CD4-positive, alpha-beta T cell treated with Interleukin-17A for 1 hour (primary cell): ENCODE measurements around the gene CNRIP1.

Experiments used
- DNase-seq: peaks from one replicate; pipeline ENCODE4 v3.0.0-alpha.2; 2020

CNRIP1 gene

GRCh38 chr2:68250196-68250595 lies 69.6 kb downstream of the CNRIP1 start:
- DNase-seq: no peak

- DNase-seq: no peak
Observed at GRCh38 chr2:68248806-68249205, 70.9 kb downstream of the CNRIP1 start.

DNA sequence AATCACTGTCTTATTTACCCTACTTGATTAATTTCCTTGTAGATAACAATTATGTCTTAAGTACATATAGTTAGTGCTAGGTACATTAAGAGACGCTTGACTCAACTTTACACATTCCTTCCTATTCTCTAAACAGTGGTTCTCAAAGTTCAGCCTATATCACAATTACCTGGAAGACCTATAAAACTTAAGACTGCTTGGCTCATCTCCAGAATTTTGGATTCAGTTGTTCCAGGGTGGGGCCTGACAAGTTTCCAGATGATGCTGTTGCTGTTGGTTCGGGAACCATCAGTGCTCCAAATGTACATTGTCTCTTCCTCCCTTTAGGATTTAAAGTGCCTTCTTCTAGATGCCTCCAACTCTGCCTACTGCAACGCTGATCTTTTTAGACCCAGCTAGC lies 71.4 kb downstream of the CNRIP1 start:
- no peak for DNase-seq

GRCh38 chr2:68246396-68246795 lies 73.4 kb downstream of the CNRIP1 start:
- no peak for DNase-seq

DNA sequence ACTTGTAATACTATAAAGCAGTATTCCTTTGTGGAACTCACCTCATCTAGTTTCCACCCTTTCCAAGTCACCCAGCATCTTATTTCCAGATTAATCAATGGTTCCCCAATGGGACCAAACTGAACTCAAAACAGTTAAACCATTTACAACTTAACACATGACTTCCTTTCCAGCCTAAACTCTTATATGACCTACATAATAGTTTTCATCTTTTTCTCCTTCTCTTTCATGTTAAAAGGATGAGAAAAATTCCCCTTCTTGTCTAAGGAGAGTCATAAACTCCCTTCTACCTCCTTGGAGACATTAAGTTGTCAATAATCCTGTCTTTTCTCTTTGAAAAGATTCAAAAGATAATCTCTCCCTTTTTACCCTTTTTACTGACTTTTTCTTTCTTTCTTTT lies 74.1 kb downstream of the CNRIP1 start:
- DNase-seq: no peak

DNA sequence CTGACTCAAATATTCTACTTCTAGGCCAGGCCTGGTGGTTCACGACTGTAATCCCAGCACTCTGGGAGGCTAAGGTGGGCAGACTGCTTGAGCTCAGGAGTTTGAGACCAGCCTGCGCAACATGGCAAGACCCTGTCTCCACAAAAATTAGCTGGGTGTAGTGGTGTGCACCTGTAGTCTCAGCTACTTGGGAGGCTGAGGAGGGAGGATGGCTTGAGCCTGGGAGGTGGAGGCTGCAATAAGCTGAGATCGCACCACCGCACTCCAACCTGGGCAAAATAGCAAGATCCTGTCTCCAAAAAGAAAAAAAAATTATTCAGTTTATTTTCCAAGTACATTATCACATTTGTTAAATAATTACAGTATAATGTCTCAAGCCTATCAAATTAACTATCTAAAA lies 74.7 kb downstream of the CNRIP1 start:
- DNase-seq: no peak

GRCh38 chr2:68244456-68244855 lies 75.3 kb downstream of the CNRIP1 start:
- no peak for DNase-seq
